Measurements from ENCODE around the gene CTNNAL1. TPM values are rescaled to one million over a fixed set of nuclear protein-coding genes. Genes with fewer than 3 reads are reported as not detected.

CTNNAL1 gene
- total and polyA plus RNA-seq, 2 of the 8 experiments (the other 6 are each of a cell fraction or from before 2014, with no cell fraction given): 23.2 to 66.1 TPM

DNA sequence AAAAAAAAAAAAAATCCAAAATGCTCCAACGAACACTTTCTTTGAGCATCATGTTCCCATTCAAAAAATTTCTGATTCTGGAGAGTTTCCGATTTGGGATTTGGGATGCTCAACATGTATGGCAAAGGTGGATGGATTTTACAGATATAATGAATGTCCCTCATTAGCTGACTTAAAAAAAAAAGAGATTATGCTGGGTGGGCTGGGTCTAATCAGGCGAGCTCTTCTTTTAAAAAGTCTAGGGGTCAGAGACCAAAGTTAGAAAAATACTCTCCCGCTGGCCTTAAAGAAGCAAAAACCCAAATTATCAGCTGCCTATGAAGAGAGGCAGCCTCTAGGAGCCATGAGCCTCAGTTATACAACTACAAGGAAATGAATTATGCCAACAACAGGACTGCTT is 15.2 kb upstream of the CTNNAL1 start:
- Histone ChIP-seq H3K4me3 (ENCODE audit: extremely low read depth in 1 of 4, insufficient read depth in 2 of 4, low read depth in 3 of 4, low read length in 4 of 4) (no peak overlapping the region), H4K20me1 (replicated peaks in 1 of 2; ENCODE audit: control insufficient read depth in 1 of 2, insufficient read depth in 2 of 2, low read length in 2 of 2) (peaks cover 0 to 3% of the 10 kb centered on the region in 2 experiments), H2BK15ac (ENCODE audit: low read length) (no peak overlapping the region), H3K23me2 (ENCODE audit: low read depth, low read length) (no peaks in the 10 kb centered on the region), H2AK5ac (ENCODE audit: low read depth, low read length) (no peak overlapping the region), H3K9ac (replicated peaks in 1 of 4; ENCODE audit: extremely low read depth in 1 of 4, low read depth in 3 of 4, low read length in 3 of 4) (no peak overlapping the region), H2BK20ac (ENCODE audit: low read length) (no peak overlapping the region), H3K9me3 (ENCODE audit: insufficient read depth in 2 of 2, low read depth in 1 of 2, low read length in 1 of 2) (no peaks in the 10 kb centered on the region), H2AFZ (ENCODE audit: low read length) (no peak overlapping the region), H3K27ac (ENCODE audit: low read depth, low read length) (no peak overlapping the region), H3K27me3 (replicated peaks in 1 of 4; ENCODE audit: control insufficient read depth in 3 of 4, extremely low read depth in 1 of 4, insufficient read depth in 3 of 4, low read length in 3 of 4) (no peaks in the 10 kb centered on the region), H4K8ac (ENCODE audit: extremely low read depth, insufficient read depth, low read length) (no peak overlapping the region), H3K79me2 (ENCODE audit: control insufficient read depth in 1 of 2, insufficient read depth in 2 of 2, low read length in 2 of 2) (0 out of 4 replicates have a peak, but pooled peaks cover 0 to 3% of the 10 kb centered on the region in 2 experiments), H4K5ac (ENCODE audit: insufficient read length, low read depth, low read length) (no peak overlapping the region), H2BK12ac (ENCODE audit: low read depth, low read length) (no peak overlapping the region), H3K4me2 (ENCODE audit: insufficient read depth in 1 of 2, low read depth in 2 of 2, low read length in 2 of 2) (no peak overlapping the region), H3K36me3 (ENCODE audit: control insufficient read depth in 2 of 4, insufficient read depth in 4 of 4, low read length in 3 of 4) (peaks cover 3 to 16% (median 9%) of the 10 kb centered on the region in 4 experiments; a peak in 6 of 8 replicates), H3K56ac (replicated peaks; ENCODE audit: insufficient read length, low read depth, low read length) (no peak overlapping the region), H3K18ac (ENCODE audit: extremely low read depth, low read length) (no peak overlapping the region), H3K23ac (ENCODE audit: insufficient read length) (no peak overlapping the region), H3K4me1 (replicated peaks in 1 of 4; ENCODE audit: control insufficient read depth in 3 of 4, insufficient read depth in 4 of 4, low read length in 3 of 4) (no peaks in the 10 kb centered on the region; a peak in 1 of 7 replicates), H2BK120ac (replicated peaks; ENCODE audit: low read depth, low read length) (no peak overlapping the region), H3K14ac (ENCODE audit: insufficient read length) (no peak overlapping the region), H2BK5ac (ENCODE audit: low read depth, low read length) (no peak overlapping the region), H3K4ac (replicated peaks; ENCODE audit: insufficient read length, low read depth, low read length) (no peak overlapping the region), H4K91ac (replicated peaks; ENCODE audit: insufficient read length, low read length) (no peak overlapping the region), H3K79me1 (ENCODE audit: low read depth, low read length) (0 out of 2 replicates have a peak, but pooled peaks cover 2% of the 10 kb centered on the region)
- TF ChIP-seq, protein P1, sequence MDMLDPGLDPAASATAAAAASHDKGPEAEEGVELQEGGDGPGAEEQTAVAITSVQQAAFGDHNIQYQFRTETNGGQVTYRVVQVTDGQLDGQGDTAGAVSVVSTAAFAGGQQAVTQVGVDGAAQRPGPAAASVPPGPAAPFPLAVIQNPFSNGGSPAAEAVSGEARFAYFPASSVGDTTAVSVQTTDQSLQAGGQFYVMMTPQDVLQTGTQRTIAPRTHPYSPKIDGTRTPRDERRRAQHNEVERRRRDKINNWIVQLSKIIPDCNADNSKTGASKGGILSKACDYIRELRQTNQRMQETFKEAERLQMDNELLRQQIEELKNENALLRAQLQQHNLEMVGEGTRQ (IDR thresholded peaks at IDR 0.05; ENCODE audit: low read length): no peak
- TF ChIP-seq TAF7 (optimal IDR thresholded peaks at IDR 0.05; ENCODE audit: borderline replicate concordance, low read depth, low read length) (no peak), HDAC6 (IDR thresholded peaks at IDR 0.05; ENCODE audit: low read depth, low read length) (no peak), RAD21 (IDR thresholded peaks at IDR 0.05 in 1 of 2, conservative IDR thresholded peaks at IDR 0.05 in 1 of 2; ENCODE audit: low read depth in 2 of 2, low read length in 2 of 2) (no peak), CTBP2 (IDR thresholded peaks at IDR 0.05; ENCODE audit: borderline replicate concordance, insufficient read depth, insufficient read length, low read length) (no peak), BCL11A (IDR thresholded peaks at IDR 0.05; ENCODE audit: low read depth in 2 of 2, low read length in 2 of 2) (no peak)
- 91% methylated on average over 4 of the region's 4 CpGs; no CpG with 5 or more reads in 1 of the 2 experiments for WGBS, 2 experiments (ENCODE audit: extremely low coverage in 1 of 2, insufficient coverage in 1 of 2, insufficient read length in 1 of 2, insufficient replicate concordance in 2 of 2, low coverage in 1 of 2, low lambda C conversion rate in 2 of 2, missing lambda C conversion rate in 1 of 2)
- CTCF ChIA-PET (ENCODE audit: partially characterized antibody): interaction anchor here (0.7 to 1.3 kb wide), 3 partner anchors 9 to 383 kb away, joined by 3 read pairs; no protein-coding TSS in a partner anchor
- FAIRE-seq (no peak), DNase-seq (ENCODE audit: low read depth in 1 of 2, low spot score in 2 of 2) (no peak)
- POLR2A ChIA-PET (ENCODE audit: partially characterized antibody): interaction anchor here (1.0 to 1.2 kb wide), 2 partner anchors 9 to 18 kb away, joined by 3 to 6 read pairs; no protein-coding TSS in a partner anchor
